ENCODE results near the gene AKT1.
"Not testable (repeated sequence)": the region's sequence is repeated elsewhere in the genome, so short reads cannot be mapped to it uniquely, and the experiment has no call there.

Gene AKT1

DNA sequence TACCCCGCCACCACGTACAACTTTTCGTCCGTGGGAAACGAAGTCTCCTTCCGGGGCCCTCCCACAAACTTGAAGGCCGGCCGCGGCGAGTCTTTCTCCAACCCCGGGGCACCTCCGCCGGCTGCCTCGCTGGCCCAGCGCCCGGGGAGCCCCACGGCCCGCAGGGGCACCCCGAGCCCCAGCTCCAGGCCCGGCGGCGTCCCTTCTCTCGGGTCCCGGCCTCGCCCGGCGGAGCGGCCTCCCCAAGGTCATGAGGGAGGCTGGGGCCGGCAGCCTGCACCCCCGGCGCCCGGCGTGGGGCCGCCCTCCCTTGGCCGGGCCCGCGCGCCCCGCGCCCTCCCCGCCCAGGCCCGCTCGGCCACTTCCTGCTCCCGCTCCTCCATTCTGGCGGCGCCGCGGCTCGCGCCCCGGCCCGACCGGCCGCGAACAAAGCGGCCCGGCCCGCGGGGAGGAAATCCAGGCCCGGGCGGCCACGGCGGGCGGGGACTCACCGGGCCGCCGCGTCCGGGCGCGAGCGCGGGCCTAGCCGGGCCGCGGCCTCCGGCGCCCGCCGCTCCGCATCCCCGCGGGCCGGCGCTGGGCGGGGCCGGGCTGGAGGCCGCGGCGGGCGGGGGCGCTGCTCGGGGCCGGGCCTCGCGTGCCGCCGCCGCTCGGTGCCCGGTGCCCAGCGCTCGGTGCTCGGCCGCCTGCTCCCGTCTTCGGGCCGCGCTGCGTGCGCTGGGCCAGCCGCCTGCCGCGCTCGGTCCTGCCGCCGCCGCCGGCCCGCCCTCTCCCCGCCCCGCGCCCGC is at the start of gene AKT1:
TSS of gene AKT1 (minus strand) at position 756 of the 788 bp plus-strand sequence. CDS start 3,105 bp downstream, outside the sequence.
- Histone ChIP-seq H3K27ac (peak within 1 kb of the TSS; percentile 40 to 91 (median 85)), H3K4me3 (peak within 1 kb of the TSS; percentile 63 to 86 (median 81))

- Histone ChIP-seq H3K27ac (no peak overlapping the region), H3K4me3 (no peak overlapping the region)
Measured at GRCh38 chr14:104845033-104845666, 49.6 kb upstream of the AKT1 start.

DNA sequence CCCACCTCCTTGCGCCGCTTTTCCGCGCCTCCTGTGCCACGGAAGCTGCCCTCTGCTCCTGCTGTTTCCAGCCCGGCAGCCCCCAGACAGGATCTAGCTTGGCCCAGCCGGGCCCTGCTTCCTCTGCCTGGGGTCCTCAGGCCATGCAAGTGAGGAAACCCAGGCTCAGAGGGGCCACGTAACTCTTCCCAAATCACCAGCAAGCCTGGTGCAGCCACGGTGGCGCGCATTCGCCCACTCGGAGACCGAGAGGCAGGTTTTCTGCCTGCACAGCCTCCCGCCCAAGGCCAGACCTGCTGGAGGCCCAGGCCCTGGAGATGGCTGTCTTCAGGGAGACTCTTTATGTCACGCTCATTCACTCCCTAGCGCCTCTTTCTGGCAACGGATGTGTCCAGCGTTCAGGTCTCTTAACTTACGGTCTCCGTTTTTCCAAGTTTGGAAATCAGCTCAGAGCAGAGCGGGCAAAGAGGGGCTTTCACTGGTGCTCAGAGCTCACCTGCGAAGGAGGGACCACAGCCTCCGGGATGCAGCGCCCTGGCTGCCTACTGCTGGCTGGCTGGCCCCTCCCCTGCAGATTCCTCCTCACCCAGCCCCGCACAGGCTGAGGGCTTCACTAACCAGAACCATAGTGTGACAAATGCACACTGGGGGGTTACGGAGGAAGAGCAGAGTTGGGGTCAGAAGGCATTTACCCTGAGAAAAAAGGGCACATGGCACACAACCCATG is 48.9 kb upstream of the AKT1 start:
- no peak overlapping the region for H3K27ac ChIP-seq
- peak overlapping the region in 1 of 7 experiments; percentile 40 for H3K4me3 ChIP-seq

- H3K27ac ChIP-seq = no peak overlapping the region
- peak overlapping the region in 2 of 7 experiments; percentile 15 to 40 for H3K4me3 ChIP-seq
Measured at GRCh38 chr14:104843442-104844305, 48.1 kb upstream of the AKT1 start.

GRCh38 chr14:104843006-104843405 is 47.5 kb upstream of the AKT1 start:
- Histone ChIP-seq H3K4me3 (peak overlapping the region in 1 of 7 experiments; percentile 15), H3K27ac (no peak overlapping the region)

DNA sequence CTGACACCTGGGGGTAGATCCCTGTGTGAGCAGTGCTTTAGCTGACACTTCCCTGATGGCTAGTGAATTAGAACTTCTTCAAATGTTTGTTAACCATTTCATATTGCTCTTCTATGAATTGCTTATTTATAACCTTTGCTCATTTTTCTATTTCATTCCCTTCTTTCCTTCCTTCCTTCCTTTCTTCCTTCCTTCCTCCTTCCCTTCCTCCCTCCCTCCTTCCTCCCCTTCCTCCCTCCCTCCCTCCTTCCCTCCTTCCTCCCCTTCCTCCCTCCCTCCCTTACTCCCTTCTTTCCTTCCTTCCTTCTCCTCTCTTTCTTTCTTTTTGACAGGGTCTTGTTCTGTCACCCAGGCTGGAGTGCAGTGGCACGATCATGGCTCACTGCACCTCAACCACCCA is 46.2 kb upstream of the AKT1 start:
- no peak overlapping the region for H3K27ac ChIP-seq

DNA sequence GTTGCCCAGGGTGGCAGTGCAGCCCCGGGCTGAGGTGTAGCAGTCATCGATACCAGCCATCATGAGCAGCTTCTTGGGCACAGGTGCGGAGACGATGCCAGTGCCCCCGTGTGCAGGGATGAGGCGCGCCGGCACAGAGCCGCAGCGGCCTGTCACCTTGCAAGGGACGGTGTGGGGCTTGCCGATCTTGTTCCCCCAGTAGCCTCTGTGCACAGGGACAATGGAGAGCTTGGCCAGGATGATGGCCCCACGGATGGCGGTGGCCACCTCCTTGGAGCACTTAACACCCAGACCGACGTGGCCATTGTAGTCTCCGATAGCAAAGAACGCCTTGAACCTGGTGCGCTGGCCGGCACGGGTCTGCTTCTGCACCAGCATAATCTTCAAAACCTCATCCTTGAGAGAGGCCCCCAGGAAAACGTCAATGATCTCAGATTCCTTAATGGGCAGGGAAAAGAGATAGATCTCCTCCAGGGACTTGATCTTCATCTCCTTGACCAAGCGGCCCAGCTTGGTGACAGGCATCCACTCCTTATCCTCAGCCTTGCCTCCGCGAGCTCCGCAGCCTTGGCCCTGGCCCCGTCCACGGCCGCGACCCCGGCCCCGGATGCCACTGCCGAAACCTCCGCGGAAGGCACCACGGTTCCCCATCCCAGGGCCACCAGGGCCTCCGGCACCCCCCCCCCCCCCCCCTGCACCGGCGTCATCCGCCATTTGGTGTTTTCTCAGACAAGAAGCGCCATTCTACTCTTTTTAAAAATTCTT is 40.8 kb upstream of the AKT1 start:
- H3K4me3 ChIP-seq, H3K27ac ChIP-seq: not testable (repeated sequence)

More for the DNA sequence above, 46.2 kb upstream of the AKT1 start:
- H3K4me3 ChIP-seq = no peak overlapping the region

- Histone ChIP-seq H3K27ac (no peak overlapping the region), H3K4me3 (no peak overlapping the region)
Measured at GRCh38 chr14:104830781-104831180, 35.2 kb upstream of the AKT1 start.

DNA sequence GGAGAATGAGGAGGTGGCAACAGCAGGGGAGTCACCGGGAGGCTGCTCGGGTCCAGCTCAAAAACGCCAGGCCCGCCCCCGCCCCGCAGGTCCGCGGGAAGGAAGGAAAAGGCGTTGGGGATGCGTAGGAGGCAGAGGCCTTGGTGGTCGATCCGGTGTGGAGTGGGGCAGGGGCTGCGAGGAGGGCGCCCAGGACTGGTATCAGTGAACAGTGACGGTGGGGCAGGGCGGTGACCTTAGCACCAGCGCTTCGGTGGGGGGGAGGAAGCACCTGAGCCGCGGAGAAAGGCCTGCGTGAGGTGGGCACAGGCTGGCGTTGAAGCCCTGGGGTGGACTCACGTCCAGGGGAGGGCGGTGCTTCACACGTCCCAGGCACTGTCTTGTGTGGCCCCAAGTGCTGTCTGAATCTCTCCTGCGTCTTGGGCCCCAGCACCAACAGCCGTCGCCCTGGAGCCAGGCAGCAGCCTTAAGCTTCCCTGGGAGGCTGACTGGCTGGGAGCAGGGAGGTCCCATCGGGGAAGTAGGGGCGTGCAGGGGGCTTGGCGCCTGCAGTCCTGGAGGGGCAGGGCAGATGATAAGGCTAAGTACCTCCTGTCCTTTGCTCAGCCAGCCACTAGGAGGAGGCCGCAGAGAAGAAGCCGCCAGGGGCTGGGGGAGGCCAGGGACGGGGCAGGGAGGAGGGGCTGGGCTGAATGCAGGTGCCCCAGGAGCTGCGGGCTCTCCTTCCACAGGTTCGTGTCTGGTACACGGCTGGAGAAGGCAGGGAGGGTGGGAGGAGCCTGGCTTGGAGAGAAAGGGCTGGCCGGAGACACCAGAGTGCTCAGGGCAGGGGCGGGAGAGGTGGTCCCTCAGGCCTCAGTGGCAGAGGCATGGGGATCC is 31.9 kb upstream of the AKT1 start:
- H3K4me3 ChIP-seq = peak overlapping the region; percentile 35 to 63 (median 46)
- H3K27ac ChIP-seq = peak overlapping the region in 2 of 21 experiments; percentile 20 to 54

DNA sequence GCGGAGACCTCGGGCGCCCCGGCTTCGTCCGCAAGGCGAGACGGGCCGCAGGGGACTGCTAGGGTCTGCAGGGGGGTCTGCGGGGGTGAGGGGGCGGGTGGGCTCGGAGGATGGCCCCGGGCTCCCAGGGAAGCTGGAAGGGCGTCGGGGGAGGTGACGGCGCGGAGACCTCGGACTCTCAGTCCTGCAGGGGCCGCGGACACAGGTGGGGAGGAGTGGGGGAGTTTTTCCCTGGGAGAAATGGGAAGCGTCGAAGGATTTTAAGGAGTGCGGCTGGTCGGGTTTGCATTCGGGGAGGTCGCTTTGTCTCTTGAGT is 31.3 kb upstream of the AKT1 start:
- Histone ChIP-seq H3K27ac (peak overlapping the region in 2 of 21 experiments; percentile 20 to 54), H3K4me3 (peak overlapping the region; percentile 35 to 63 (median 46))

GRCh38 chr14:104826189-104826860 is 30.8 kb upstream of the AKT1 start:
- peak overlapping the region in 17 of 21 experiments; percentile 1 to 78 (median 36) for H3K27ac ChIP-seq
- peak overlapping the region; percentile 35 to 63 (median 46) for H3K4me3 ChIP-seq

DNA sequence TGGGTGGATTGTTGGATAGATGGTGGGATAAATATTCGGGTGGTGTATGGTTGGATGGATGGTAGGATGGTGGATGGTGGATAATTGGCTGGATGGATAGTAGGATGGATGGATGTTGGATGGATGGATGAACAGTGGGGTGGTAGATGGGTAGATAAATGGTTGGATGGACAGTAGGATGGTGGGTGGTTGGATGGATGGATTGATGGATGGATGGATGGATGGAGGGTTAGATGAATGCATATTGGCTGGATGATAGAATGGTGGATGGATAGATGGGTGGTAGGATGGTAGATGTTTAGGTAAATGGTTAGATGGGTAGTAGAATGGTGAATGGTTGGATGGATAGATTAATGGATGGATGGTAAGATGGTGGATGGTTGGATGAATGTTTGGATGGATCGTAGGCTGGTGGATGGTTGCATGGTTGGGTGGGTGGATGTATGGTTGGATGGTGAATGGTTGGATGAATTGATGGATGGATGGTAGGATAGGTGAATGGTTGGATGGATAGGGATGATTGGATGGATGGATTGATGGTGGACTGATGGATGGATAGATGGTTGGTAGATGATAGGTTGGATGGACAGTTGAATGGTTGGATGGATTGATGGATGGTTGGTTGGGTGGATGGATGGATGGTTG is 28.9 kb upstream of the AKT1 start:
- Histone ChIP-seq H3K27ac (no peak overlapping the region), H3K4me3 (no peak overlapping the region)

- Histone ChIP-seq H3K27ac (no peak overlapping the region), H3K4me3 (no peak overlapping the region)
Measured at GRCh38 chr14:104822821-104823615, 27.5 kb upstream of the AKT1 start.

DNA sequence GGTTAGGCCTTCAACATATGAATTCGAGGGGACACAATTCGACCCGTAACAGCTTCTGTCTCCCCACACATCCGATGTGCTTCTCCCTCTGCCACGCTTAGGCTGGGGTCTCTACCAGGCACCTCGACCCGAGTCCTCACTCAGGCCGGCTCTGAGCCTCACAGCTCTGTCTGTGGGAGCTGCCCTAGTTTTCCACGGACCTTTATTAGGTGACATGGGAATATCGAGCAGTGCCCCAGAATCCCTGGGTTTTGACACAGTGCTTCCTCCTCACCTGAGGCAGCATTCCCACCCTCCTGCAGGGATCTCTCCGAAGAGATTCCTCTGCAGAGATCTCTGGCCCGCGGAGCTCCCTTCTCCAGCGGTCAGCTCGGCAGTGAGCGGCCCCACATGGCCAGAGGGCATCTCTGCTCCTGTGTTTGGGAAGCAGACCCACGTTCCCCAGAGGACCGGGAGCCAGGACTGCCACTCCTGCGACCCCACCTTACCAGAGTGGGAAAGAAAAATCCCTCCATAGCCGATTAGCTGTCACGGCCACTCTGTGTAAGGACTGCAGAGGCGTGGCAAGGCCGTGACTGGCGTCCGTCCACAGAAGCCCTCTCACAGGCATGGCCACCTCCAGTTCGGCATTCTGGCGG is 26.5 kb upstream of the AKT1 start:
- no peak overlapping the region for H3K4me3 ChIP-seq
- no peak overlapping the region for H3K27ac ChIP-seq

GRCh38 chr14:104821229-104821945 is 25.8 kb upstream of the AKT1 start:
- Histone ChIP-seq H3K4me3 (no peak overlapping the region), H3K27ac (no peak overlapping the region)

Measured in skin epidermis (tissue), 12 donors.